HEK293 (cell line): Measurements from ENCODE around the gene PAX9.

ENCODE experiments used
- CTCF ChIA-PET: fragments of 350-600 bp; formaldehyde crosslinking; extraction: SDS; loops from one replicate; lab custom pipeline; 2021; ENCODE audit warnings: antibody characterized with exemption; lab: Yijun Ruan, JAX
- POLR2A ChIA-PET: fragments of 300-600 bp; formaldehyde crosslinking; extraction: SDS; loops from one replicate; lab custom pipeline; 2020; ENCODE audit warnings: antibody characterized with exemption, inconsistent platforms; lab: Yijun Ruan, JAX
- H3K27ac ChIP-seq: fragments of 200-500 bp; sonication (Bioruptor generic); 2 replicates; pipeline ENCODE4 v1.5.1; 2014; ENCODE audit warnings: low read depth, low read length, control low read depth, inconsistent platforms; ENCODE audit errors: extremely low read depth
- H3K36me3 ChIP-seq, 2 experiments: fragments of 200-500 bp in 1 of 2; sonication (Bioruptor generic) in 1 of 2; 1 replicate in 1 of 2; 2 replicates in 1 of 2; pipeline ENCODE4 v1.5.1; 2014 to 2017; ENCODE audit warnings: inconsistent platforms in 2 of 2, low read length in 2 of 2; ENCODE audit not compliant: control insufficient read depth in 2 of 2, insufficient read depth in 1 of 2
- H3K4me1 ChIP-seq: fragments of 200-500 bp; sonication (Bioruptor generic); 2 replicates; pipeline ENCODE4 v1.5.1; 2014; ENCODE audit warnings: mild to moderate bottlenecking, low read length, inconsistent platforms; ENCODE audit not compliant: control insufficient read depth, insufficient read depth
- H3K4me3 ChIP-seq: 2 replicates; pipeline ENCODE4 v1.5.1; 2011; ENCODE audit warnings: low read depth, mild to moderate bottlenecking, control low read depth, low read length, moderate library complexity
- H3K9me3 ChIP-seq: fragments of 200-500 bp; sonication (Bioruptor generic); 2 replicates; pipeline ENCODE4 v1.5.1; 2014; ENCODE audit warnings: low read depth, low read length, inconsistent platforms; ENCODE audit not compliant: control insufficient read depth, insufficient read depth
- HOXA7 ChIP-seq: sonication (generic); formaldehyde crosslinking; IDR thresholded peaks from 2 replicates; pipeline ENCODE4 v1.8.1; 2022; ENCODE audit warnings: missing genetic modification reagents, borderline replicate concordance
- OSR2 ChIP-seq: fragments of 450-650 bp; formaldehyde crosslinking; IDR thresholded peaks from 2 replicates; pipeline ENCODE4 v1.5.1; 2016; ENCODE audit warnings: missing biosample characterization, missing genetic modification characterization
- REST ChIP-seq: fragments of 450-650 bp; formaldehyde crosslinking; IDR thresholded peaks from 2 replicates; pipeline ENCODE4 v1.5.1; 2016; ENCODE audit warnings: missing biosample characterization, missing genetic modification characterization
- YY2 ChIP-seq: fragments of 450-650 bp; formaldehyde crosslinking; IDR thresholded peaks from 2 replicates; pipeline ENCODE4 v1.5.1; 2016; ENCODE audit warnings: missing biosample characterization, missing genetic modification characterization
- ZFP3 ChIP-seq: fragments of 450-650 bp; formaldehyde crosslinking; IDR thresholded peaks from 2 replicates; pipeline ENCODE4 v1.5.1; 2016; ENCODE audit warnings: low read depth, missing biosample characterization, missing genetic modification characterization
- ZFP37 ChIP-seq: fragments of 450-650 bp; formaldehyde crosslinking; IDR thresholded peaks from 2 replicates; pipeline ENCODE4 v1.5.1; 2016; ENCODE audit warnings: missing biosample characterization, missing genetic modification characterization
- ZFP41 ChIP-seq: fragments of 450-650 bp; formaldehyde crosslinking; IDR thresholded peaks from 2 replicates; pipeline ENCODE4 v1.5.1; 2016; ENCODE audit warnings: missing biosample characterization, missing genetic modification characterization, borderline replicate concordance
- ZFP69B ChIP-seq: fragments of 450-650 bp; formaldehyde crosslinking; IDR thresholded peaks from 2 replicates; pipeline ENCODE4 v1.5.1; 2016; ENCODE audit warnings: missing biosample characterization, missing genetic modification characterization
- ZNF112 ChIP-seq: fragments of 450-650 bp; formaldehyde crosslinking; IDR thresholded peaks from 2 replicates; pipeline ENCODE4 v1.5.0; 2017; ENCODE audit warnings: missing biosample characterization, missing genetic modification characterization
- ZNF121 ChIP-seq: fragments of 450-650 bp; formaldehyde crosslinking; IDR thresholded peaks from 2 replicates; pipeline ENCODE4 v1.5.1; 2016; ENCODE audit warnings: missing biosample characterization, missing genetic modification characterization
- ZNF132 ChIP-seq: fragments of 450-650 bp; formaldehyde crosslinking; IDR thresholded peaks from 2 replicates; pipeline ENCODE4 v1.5.1; 2017; ENCODE audit warnings: missing biosample characterization, missing genetic modification characterization, borderline replicate concordance
- ZNF138 ChIP-seq: fragments of 450-650 bp; formaldehyde crosslinking; IDR thresholded peaks from 2 replicates; pipeline ENCODE4 v1.5.1; 2016; ENCODE audit warnings: missing biosample characterization, missing genetic modification characterization, borderline replicate concordance
- ZNF324 ChIP-seq: fragments of 450-650 bp; formaldehyde crosslinking; IDR thresholded peaks from 2 replicates; pipeline ENCODE4 v1.5.1; 2016; ENCODE audit warnings: missing biosample characterization, missing genetic modification characterization
- ZNF366 ChIP-seq: fragments of 450-650 bp; formaldehyde crosslinking; conservative IDR thresholded peaks from 2 replicates; pipeline ENCODE4 v1.5.1; 2016; ENCODE audit warnings: missing biosample characterization, missing genetic modification characterization
- ZNF513 ChIP-seq: fragments of 450-650 bp; IDR thresholded peaks from 2 replicates; pipeline ENCODE4 v1.5.1; 2018; ENCODE audit warnings: missing biosample characterization, missing genetic modification characterization
- ZNF521 ChIP-seq: fragments of 450-650 bp; formaldehyde crosslinking; IDR thresholded peaks from 2 replicates; pipeline ENCODE4 v1.5.1; 2017; ENCODE audit warnings: missing biosample characterization, mild to moderate bottlenecking, missing genetic modification characterization
- ZNF660 ChIP-seq: fragments of 450-650 bp; IDR thresholded peaks from 2 replicates; pipeline ENCODE4 v1.5.1; 2018; ENCODE audit warnings: missing biosample characterization, mild to moderate bottlenecking, missing genetic modification characterization
- ZNF76 ChIP-seq: fragments of 450-650 bp; formaldehyde crosslinking; IDR thresholded peaks from 2 replicates; pipeline ENCODE4; 2016; ENCODE audit warnings: low read depth, missing biosample characterization, missing genetic modification characterization, borderline replicate concordance
- TF ChIP-seq, protein P1 (sequence below): fragments of 450-650 bp; formaldehyde crosslinking; IDR thresholded peaks from 2 replicates; pipeline ENCODE4 v1.5.1; 2016; ENCODE audit warnings: missing biosample characterization, missing genetic modification characterization, low read depth

Gene PAX9

DNA sequence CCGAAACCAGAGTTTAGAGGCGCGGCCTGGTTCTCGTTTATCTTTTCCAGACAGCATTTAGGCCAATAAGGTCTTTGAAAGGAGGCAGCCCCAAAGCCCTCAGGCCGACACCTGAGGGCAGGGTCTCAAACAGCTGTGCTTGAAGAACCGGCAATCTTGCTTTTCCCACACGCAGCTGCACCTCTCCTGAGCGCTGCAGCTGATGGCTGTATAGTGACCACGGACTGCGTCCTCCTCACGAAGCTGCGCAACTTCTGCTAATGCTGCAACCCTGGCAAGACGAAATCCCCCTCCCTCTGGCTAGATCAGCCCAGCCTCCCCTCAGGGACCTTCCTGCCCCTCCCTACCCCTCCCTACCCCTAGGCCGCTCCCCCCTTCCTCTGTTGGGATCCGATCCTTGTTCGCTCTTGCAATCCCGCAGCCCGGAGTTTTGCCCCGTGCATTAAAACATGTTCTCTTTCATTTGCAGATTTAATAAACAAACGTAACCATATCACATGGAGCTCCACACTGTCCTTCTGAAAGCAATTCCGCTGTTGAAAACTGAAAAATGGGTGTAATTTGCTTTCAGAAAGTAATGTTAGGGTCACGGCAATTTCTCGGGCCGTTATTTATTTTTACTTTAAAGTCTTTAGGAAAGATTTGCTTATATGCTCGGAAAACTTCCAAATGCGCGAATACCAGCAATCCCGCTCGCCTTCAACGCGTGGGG, 4.8 kb upstream of the PAX9 start:
- Histone ChIP-seq H3K4me1 (peaks cover 9% of the 10 kb centered on the region), H3K4me3 (no peak overlapping the region), H3K9me3 (no peaks in the 10 kb centered on the region), H3K27ac (no peak overlapping the region), H3K36me3 (no peaks in the 10 kb centered on the region)
- ChIA-PET CTCF (interaction anchor here (0.6 to 1.8 kb wide), 15 partner anchors 9 to 461 kb away, joined by 3 to 9 read pairs (median 3); no protein-coding TSS in a partner anchor), POLR2A (no interaction called here)
- TF ChIP-seq ZNF76 (tag by site-specific recombination) (no peak), ZFP69B (no peak), ZNF324 (tag by site-specific recombination) (no peak), ZNF112 (no peak), ZNF521 (tag by site-specific recombination) (no peak), ZNF132 (tag by site-specific recombination) (no peak), ZNF660 (tag by site-specific recombination) (no peak)
- TF ChIP-seq, protein P1, sequence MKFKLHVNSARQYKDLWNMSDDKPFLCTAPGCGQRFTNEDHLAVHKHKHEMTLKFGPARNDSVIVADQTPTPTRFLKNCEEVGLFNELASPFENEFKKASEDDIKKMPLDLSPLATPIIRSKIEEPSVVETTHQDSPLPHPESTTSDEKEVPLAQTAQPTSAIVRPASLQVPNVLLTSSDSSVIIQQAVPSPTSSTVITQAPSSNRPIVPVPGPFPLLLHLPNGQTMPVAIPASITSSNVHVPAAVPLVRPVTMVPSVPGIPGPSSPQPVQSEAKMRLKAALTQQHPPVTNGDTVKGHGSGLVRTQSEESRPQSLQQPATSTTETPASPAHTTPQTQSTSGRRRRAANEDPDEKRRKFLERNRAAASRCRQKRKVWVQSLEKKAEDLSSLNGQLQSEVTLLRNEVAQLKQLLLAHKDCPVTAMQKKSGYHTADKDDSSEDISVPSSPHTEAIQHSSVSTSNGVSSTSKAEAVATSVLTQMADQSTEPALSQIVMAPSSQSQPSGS (tag by site-specific recombination) = no peak

DNA sequence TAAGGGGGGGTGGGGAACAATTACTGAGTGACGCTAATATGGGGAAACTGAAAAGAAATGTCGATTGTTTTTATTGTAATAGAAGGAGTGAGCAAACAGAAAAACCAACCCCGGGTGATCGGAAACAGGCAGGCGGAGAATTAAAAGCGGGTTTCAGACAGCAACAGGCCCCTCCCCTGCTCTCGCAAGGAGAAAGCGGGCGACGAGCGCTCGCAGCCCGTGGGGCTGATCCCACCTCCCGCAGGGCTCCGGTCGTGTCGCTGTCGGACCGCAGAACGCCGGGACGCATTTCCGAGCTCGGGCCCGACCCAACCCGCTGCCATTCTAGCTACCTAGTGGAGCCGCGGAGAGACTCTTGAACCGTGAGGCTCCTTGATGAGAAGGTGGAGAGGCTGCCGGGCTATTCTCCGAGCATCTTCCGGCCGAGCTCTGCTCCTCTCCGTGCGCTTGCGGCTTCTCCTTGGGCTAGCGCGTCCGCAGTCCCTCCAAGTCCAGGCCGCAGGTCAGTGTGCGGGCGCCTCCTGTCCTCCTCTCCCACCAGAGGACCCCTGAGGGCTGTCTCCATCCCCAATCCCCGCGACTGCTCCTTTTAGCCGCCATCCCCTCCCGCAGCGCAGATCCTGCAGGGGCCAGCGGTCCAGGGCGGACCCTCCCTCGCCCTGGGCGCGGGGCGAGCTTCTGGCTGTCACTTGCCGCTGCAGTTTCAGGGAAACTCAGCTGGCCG, 4.1 kb upstream of the PAX9 start:
- peaks cover 6% of the 10 kb centered on the region for H3K4me1 ChIP-seq
- POLR2A ChIA-PET = no interaction called here
- H3K9me3 ChIP-seq = no peaks in the 10 kb centered on the region
- no peaks in the 10 kb centered on the region for H3K36me3 ChIP-seq
- no peak for TF ChIP-seq ZNF112
- TF ChIP-seq ZNF513 = no peak
- no peak for TF ChIP-seq ZFP3
- no peak overlapping the region for H3K27ac ChIP-seq
- no peak overlapping the region for H3K4me3 ChIP-seq
- CTCF ChIA-PET = interaction anchor here (0.8 to 1.7 kb wide), 6 partner anchors 10 to 461 kb away, joined by 3 to 5 read pairs (median 4); no protein-coding TSS in a partner anchor

DNA sequence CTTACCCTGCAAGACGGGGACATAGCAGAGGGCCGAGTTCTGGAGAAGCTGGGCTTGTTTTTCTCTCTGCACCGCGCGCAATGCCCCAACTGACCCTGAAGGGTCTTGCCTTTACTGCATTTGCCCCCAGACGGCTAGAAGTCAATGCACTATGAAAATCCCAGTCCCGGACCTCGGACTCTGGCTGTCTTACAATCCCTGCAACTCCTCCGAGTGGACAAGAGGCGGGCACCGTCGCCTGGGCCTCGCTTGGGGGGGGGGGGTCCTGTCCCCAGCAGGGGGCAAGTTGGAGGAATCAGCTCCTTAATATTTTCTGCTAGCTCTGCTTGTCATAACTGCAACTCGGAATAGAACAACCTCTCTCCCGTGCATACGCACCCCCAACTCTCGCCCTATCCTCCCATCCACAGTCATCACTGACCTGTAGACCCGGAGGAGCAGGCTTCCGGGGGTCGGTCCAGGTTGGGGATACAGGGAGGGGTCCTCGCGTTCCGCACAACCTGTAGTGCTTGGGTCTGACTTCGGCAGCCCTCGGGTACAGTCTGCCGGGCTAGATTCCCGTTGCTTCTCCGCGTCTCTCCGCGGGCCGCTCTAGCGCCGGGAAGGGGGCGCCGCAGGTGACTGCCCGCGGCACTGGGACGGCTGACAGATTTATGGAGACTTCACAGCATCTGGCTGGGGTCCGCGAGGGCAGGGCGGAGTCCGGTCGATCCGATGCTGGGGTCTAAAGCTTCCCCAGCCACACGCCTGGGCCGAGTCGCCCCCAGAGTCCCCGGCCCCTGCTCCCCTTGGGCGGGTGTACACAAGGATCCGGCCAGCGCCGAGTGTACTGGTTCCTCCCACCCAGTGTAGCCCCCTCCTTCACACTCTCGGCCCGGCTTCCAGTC, 3.3 kb upstream of the PAX9 start:
- POLR2A ChIA-PET = no interaction called here
- Histone ChIP-seq H3K36me3 (peaks cover under 1 to 6% of the 10 kb centered on the region in 2 experiments; a peak in 2 of 3 replicates), H3K27ac (no peak overlapping the region), H3K9me3 (no peaks in the 10 kb centered on the region), H3K4me1 (0 out of 2 replicates have a peak, but pooled peaks cover 2% of the 10 kb centered on the region)
- TF ChIP-seq ZFP41 (no peak), ZFP37 (tag by site-specific recombination) (no peak), ZNF121 (tag by site-specific recombination) (no peak), ZNF138 (tag by site-specific recombination) (no peak), REST (tag by site-specific recombination) (no peak), OSR2 (tag by site-specific recombination) (no peak), YY2 (tag by site-specific recombination) (no peak), ZNF366 (tag by site-specific recombination) (no peak), HOXA7 (CRISPR knock-in tag) (no peak)
- TF ChIP-seq, all 188 proteins: peak for 0
- CTCF ChIA-PET = interaction anchor here (0.6 to 1.7 kb wide), 5 partner anchors 11 to 285 kb away, joined by 3 to 8 read pairs (median 4); no protein-coding TSS in a partner anchor
- no peak overlapping the region for H3K4me3 ChIP-seq
